SK-N-SH (cell line): ENCODE data around the gene EIPR1. TPM values are rescaled to one million over a fixed set of nuclear protein-coding genes. Genes with fewer than 3 reads are reported as not detected.

Experiments used
- CTCF ChIA-PET: fragments of 300-600, 350-600 bp; formaldehyde crosslinking; extraction: SDS; loops from one replicate; lab custom pipeline; 2021; lab: Yijun Ruan, JAX
- POLR2A ChIA-PET: fragments of 350-600 bp; sonication (Branson Sonifier 250); formaldehyde crosslinking; extraction: SDS; loops from one replicate; lab custom pipeline; 2020; ENCODE audit warnings: antibody characterized with exemption, inconsistent platforms; lab: Yijun Ruan, JAX
- DNase-seq: peaks from one replicate; pipeline ENCODE4 v3.0.0; 2012
- H2AFZ ChIP-seq: fragments of 200-600 bp; sonication (generic); 2 replicates; pipeline ENCODE4 v1.8.1; 2016; ENCODE audit warnings: antibody characterized with exemption, mild to moderate bottlenecking, low read depth
- H3F3A ChIP-seq: fragments of 200-600 bp; sonication (generic); replicated peaks from 2 replicates; pipeline ENCODE3; 2016; ENCODE audit warnings: antibody characterized with exemption, mild to moderate bottlenecking; ENCODE audit not compliant: insufficient read depth
- H3K27ac ChIP-seq, 2 experiments: fragments of 200-500 bp in 1 of 2; fragments of 200-600 bp in 1 of 2; sonication (Bioruptor generic) in 1 of 2; sonication (generic), shearing (Covaris generic) in 1 of 2; 2 replicates each; pipeline versions ENCODE4 v1.5.1 to v1.6.1; 2014 to 2016; ENCODE audit warnings: low read depth in 2 of 2, inconsistent platforms in 1 of 2, low read length in 1 of 2, mild to moderate bottlenecking in 1 of 2, mixed read lengths in 1 of 2
- H3K27me3 ChIP-seq: fragments of 200-600 bp; sonication (generic), shearing (Covaris generic); 2 replicates; pipeline ENCODE4 v1.6.1; 2016; ENCODE audit warnings: mixed run types; ENCODE audit not compliant: insufficient read depth
- H3K36me3 ChIP-seq, 2 experiments: fragments of 200-500 bp in 1 of 2; fragments of 200-600 bp in 1 of 2; sonication (Bioruptor generic) in 1 of 2; sonication (generic) in 1 of 2; replicated peaks in 1 of 2; 2 replicates each; pipeline versions ENCODE3 to v1.5.1; 2014 to 2016; ENCODE audit warnings: low read length in 1 of 2, mild to moderate bottlenecking in 1 of 2; ENCODE audit not compliant: insufficient read depth in 2 of 2, control insufficient read depth in 1 of 2
- H3K4me1 ChIP-seq, 2 experiments: fragments of 200-500 bp in 1 of 2; fragments of 200-600 bp in 1 of 2; sonication (Bioruptor generic) in 1 of 2; sonication (generic), shearing (Covaris generic) in 1 of 2; 2 replicates each; pipeline versions ENCODE4 v1.5.1 to v1.6.1; 2014 to 2016; ENCODE audit warnings: low read depth in 1 of 2, low read length in 1 of 2, mixed run types in 1 of 2; ENCODE audit not compliant: insufficient read depth in 2 of 2, control insufficient read depth in 1 of 2
- H3K4me2 ChIP-seq: fragments of 200-600 bp; sonication (generic), shearing (Covaris generic); 2 replicates; pipeline ENCODE4 v1.6.1; 2017; ENCODE audit warnings: mixed run types
- H3K4me3 ChIP-seq, 2 experiments: fragments of 200-500 bp in 1 of 2; fragments of 200-600 bp in 1 of 2; sonication (Bioruptor generic) in 1 of 2; sonication (generic), shearing (Covaris generic) in 1 of 2; 2 replicates each; pipeline versions ENCODE4 v1.5.1 to v1.8.1; 2014 to 2016; ENCODE audit warnings: low read depth in 2 of 2, inconsistent platforms in 1 of 2, low read length in 1 of 2, mild to moderate bottlenecking in 1 of 2, mixed read lengths in 1 of 2, moderate library complexity in 1 of 2
- H3K79me2 ChIP-seq: fragments of 200-600 bp; sonication (generic); 2 replicates; pipeline ENCODE4 v1.8.1; 2017; ENCODE audit warnings: mild to moderate bottlenecking; ENCODE audit not compliant: insufficient read depth
- H3K9ac ChIP-seq: fragments of 200-600 bp; sonication (generic); 2 replicates; pipeline ENCODE4 v1.6.1; 2017; ENCODE audit warnings: mixed run types
- H3K9me2 ChIP-seq: fragments of 200-600 bp; sonication (generic); 2 replicates; pipeline ENCODE4 v1.6.1; 2017; ENCODE audit warnings: mixed run types
- H3K9me3 ChIP-seq: fragments of 200-600 bp; sonication (generic); 2 replicates; pipeline ENCODE4 v1.6.1; 2017; ENCODE audit warnings: mixed run types, mild to moderate bottlenecking, moderate library complexity
- H4K20me1 ChIP-seq: fragments of 200-600 bp; sonication (generic); 2 replicates; pipeline ENCODE4 v1.6.1; 2017; ENCODE audit warnings: mild to moderate bottlenecking, mixed run types; ENCODE audit not compliant: insufficient read depth
- CHD2 ChIP-seq: fragments of 150-350 bp; IDR thresholded peaks from 2 replicates; pipeline ENCODE4 v1.6.1; 2018; ENCODE audit warnings: low read length; ENCODE audit not compliant: partially characterized antibody
- ELF1 ChIP-seq: IDR thresholded peaks from 2 replicates; pipeline ENCODE4 v1.4.0; 2012
- EZH2phosphoT487 ChIP-seq: fragments of 200-600 bp; sonication (generic); IDR thresholded peaks from 2 replicates; pipeline ENCODE4 v1.6.1; 2017; ENCODE audit warnings: low read depth, mixed run types, mild to moderate bottlenecking, antibody characterized with exemption, moderate library complexity, borderline replicate concordance
- FOXJ3 ChIP-seq: sonication (generic); formaldehyde crosslinking; IDR thresholded peaks from 2 replicates; pipeline ENCODE4 v1.5.1; 2020; ENCODE audit warnings: mild to moderate bottlenecking, missing genetic modification reagents
- GABPA ChIP-seq: IDR thresholded peaks from 2 replicates; pipeline ENCODE4 v1.4.0; 2012; ENCODE audit warnings: low read depth, mild to moderate bottlenecking
- GATA2 ChIP-seq: sonication (generic); formaldehyde crosslinking; IDR thresholded peaks from 2 replicates; pipeline ENCODE4 v1.5.0; 2020; ENCODE audit warnings: mild to moderate bottlenecking, missing genetic modification reagents
- IRF3 ChIP-seq: fragments of 150-350 bp; IDR thresholded peaks from 2 replicates; pipeline ENCODE4 v1.6.1; 2016; ENCODE audit warnings: mild to moderate bottlenecking, low read depth, low read length
- MEF2A ChIP-seq: IDR thresholded peaks from 2 replicates; pipeline ENCODE4 v1.4.0; 2012; ENCODE audit warnings: low read depth, borderline replicate concordance
- NFIC ChIP-seq: IDR thresholded peaks from 2 replicates; pipeline ENCODE4 v1.4.0; 2012; ENCODE audit warnings: borderline replicate concordance
- PBX3 ChIP-seq: IDR thresholded peaks from 2 replicates; pipeline ENCODE4; 2012
- RAD21 ChIP-seq: IDR thresholded peaks from 2 replicates; pipeline ENCODE4 v1.6.1; 2012; ENCODE audit warnings: mild to moderate bottlenecking, low read length
- RXRA ChIP-seq: IDR thresholded peaks from 2 replicates; pipeline ENCODE4 v1.4.0; 2012; ENCODE audit warnings: low read depth, mild to moderate bottlenecking, borderline replicate concordance
- SMC3 ChIP-seq: IDR thresholded peaks from 2 replicates; pipeline ENCODE4 v1.6.1; 2012; ENCODE audit warnings: low read depth, low read length, improper control_type of control experiment
- USF2 ChIP-seq: fragments of 150-350 bp; IDR thresholded peaks from 2 replicates; pipeline ENCODE4 v1.6.1; 2017; ENCODE audit warnings: antibody characterized with exemption, low read length, low read depth, borderline replicate concordance
- YY1 ChIP-seq: IDR thresholded peaks from 2 replicates; pipeline ENCODE4 v1.4.0; 2012; ENCODE audit warnings: low read depth, mild to moderate bottlenecking
- WGBS: methylation state at CpG from one replicate; pipeline ENCODE4 v1.1.6; 2017; ENCODE audit warnings: low lambda C conversion rate; 5-methylcytosine and 5-hydroxymethylcytosine counted together
- polyA plus RNA-seq, 3 experiments: library from polyadenylated mRNA; depleted of rRNA; stranded (reverse); fragments of >200 nt; gene quantifications; 2 replicates each; pipeline ENCODE4 v1.2.3, GENCODE V29; 2012
- TF ChIP-seq, protein P1 (sequence below): IDR thresholded peaks from 2 replicates; pipeline ENCODE4 v1.4.0; 2012; ENCODE audit warnings: low read depth, borderline replicate concordance

The EIPR1 gene
- polyA plus RNA-seq, 1 of the 3 experiments (the other 2 are of a cell fraction), result 85.9 TPM

GRCh38 chr2:3296182-3296972 lies 81.2 kb downstream of the EIPR1 start:
- H3K9me2 ChIP-seq, result no peaks in the 10 kb centered on the region
- DNase-seq, result no peak
- WGBS, result 90% methylated on average over 4 of the region's 4 CpGs
- H3K27ac ChIP-seq, result no peak overlapping the region
- H3K9ac ChIP-seq, result no peak overlapping the region
- H3F3A ChIP-seq, result no peaks in the 10 kb centered on the region
- peaks cover 7% of the 10 kb centered on the region; the same call in 1 of the 2 replicates for H3K79me2 ChIP-seq
- peaks cover 0 to 3% of the 10 kb centered on the region in 2 experiments for H3K36me3 ChIP-seq
- H2AFZ ChIP-seq, result no peak overlapping the region
- H3K9me3 ChIP-seq, result no peaks in the 10 kb centered on the region
- no peaks in the 10 kb centered on the region for H3K27me3 ChIP-seq
- TF ChIP-seq FOXJ3 (CRISPR knock-in tag), result no peak
- no peak for TF ChIP-seq EZH2phosphoT487
- TF ChIP-seq GABPA, result no peak
- TF ChIP-seq IRF3, result no peak
- TF ChIP-seq YY1, result no peak
- no peak for TF ChIP-seq NFIC
- TF ChIP-seq, protein P1, sequence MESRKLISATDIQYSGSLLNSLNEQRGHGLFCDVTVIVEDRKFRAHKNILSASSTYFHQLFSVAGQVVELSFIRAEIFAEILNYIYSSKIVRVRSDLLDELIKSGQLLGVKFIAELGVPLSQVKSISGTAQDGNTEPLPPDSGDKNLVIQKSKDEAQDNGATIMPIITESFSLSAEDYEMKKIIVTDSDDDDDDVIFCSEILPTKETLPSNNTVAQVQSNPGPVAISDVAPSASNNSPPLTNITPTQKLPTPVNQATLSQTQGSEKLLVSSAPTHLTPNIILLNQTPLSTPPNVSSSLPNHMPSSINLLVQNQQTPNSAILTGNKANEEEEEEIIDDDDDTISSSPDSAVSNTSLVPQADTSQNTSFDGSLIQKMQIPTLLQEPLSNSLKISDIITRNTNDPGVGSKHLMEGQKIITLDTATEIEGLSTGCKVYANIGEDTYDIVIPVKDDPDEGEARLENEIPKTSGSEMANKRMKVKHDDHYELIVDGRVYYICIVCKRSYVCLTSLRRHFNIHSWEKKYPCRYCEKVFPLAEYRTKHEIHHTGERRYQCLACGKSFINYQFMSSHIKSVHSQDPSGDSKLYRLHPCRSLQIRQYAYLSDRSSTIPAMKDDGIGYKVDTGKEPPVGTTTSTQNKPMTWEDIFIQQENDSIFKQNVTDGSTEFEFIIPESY, result no peak
- TF ChIP-seq GATA2 (CRISPR knock-in tag), result no peak
- TF ChIP-seq, all 33 proteins: peak for 0
- ChIA-PET CTCF (interaction anchor here (0.6 to 1.4 kb wide), 2 partner anchors 39 to 105 kb away, joined by 3 read pairs; no protein-coding TSS in a partner anchor), POLR2A (no interaction called here)
- Histone ChIP-seq H3K4me1 (peaks cover 0 to 76% of the 10 kb centered on the region in 2 experiments; a peak in 2 of 4 replicates), H3K4me2 (no peak overlapping the region), H3K4me3 (no peak overlapping the region), H4K20me1 (peaks cover 8% of the 10 kb centered on the region; the same call in 1 of the 2 replicates)

- WGBS, result 79% methylated on average over 4 of the region's 4 CpGs
- H3K27me3 ChIP-seq, result no peaks in the 10 kb centered on the region
- TF ChIP-seq CHD2, result no peak
- no peak for TF ChIP-seq ELF1
- no peak for TF ChIP-seq SMC3
- TF ChIP-seq RXRA, result no peak
- TF ChIP-seq PBX3, result no peak
- TF ChIP-seq, protein P1, result no peak
- no peak for TF ChIP-seq MEF2A
- no peak for TF ChIP-seq RAD21
- TF ChIP-seq USF2, result no peak
These were observed 83.1 kb downstream of the EIPR1 start for GRCh38 chr2:3294493-3294892.

More at GRCh38 chr2:3294493-3294892, 83.1 kb downstream of the EIPR1 start:
- no peak overlapping the region for H2AFZ ChIP-seq
- peak overlapping the region in 1 of 2 experiments; percentile 68; a peak in 2 of 4 replicates for H3K27ac ChIP-seq
- ChIA-PET CTCF (interaction anchor here (2.1 kb wide), 1 partner anchor 8 kb away, joined by 15 read pairs; no protein-coding TSS in a partner anchor), POLR2A (no interaction called here)
- H3K4me1 ChIP-seq, result peaks cover 0 to 82% of the 10 kb centered on the region in 2 experiments; a peak in 2 of 4 replicates
- H3F3A ChIP-seq, result no peaks in the 10 kb centered on the region
- H3K4me3 ChIP-seq, result no peak overlapping the region
- H3K9me3 ChIP-seq, result no peaks in the 10 kb centered on the region
- no peak overlapping the region for H3K9ac ChIP-seq
- no peaks in the 10 kb centered on the region for H3K9me2 ChIP-seq
- H3K36me3 ChIP-seq, result peaks cover 0 to 3% of the 10 kb centered on the region in 2 experiments
- H3K79me2 ChIP-seq, result peaks cover 18% of the 10 kb centered on the region; the same call in 1 of the 2 replicates
- peaks cover 8% of the 10 kb centered on the region; the same call in 1 of the 2 replicates for H4K20me1 ChIP-seq
- H3K4me2 ChIP-seq, result no peak overlapping the region
- DNase-seq, result no peak
